NCI-H82 (cell line): ENCODE data around the gene ABCG1.

Experiments used
- DNase-seq: peaks from one replicate; lab custom pipeline; 2025; lab: John Stamatoyannopoulos, UW

ABCG1 gene

DNA sequence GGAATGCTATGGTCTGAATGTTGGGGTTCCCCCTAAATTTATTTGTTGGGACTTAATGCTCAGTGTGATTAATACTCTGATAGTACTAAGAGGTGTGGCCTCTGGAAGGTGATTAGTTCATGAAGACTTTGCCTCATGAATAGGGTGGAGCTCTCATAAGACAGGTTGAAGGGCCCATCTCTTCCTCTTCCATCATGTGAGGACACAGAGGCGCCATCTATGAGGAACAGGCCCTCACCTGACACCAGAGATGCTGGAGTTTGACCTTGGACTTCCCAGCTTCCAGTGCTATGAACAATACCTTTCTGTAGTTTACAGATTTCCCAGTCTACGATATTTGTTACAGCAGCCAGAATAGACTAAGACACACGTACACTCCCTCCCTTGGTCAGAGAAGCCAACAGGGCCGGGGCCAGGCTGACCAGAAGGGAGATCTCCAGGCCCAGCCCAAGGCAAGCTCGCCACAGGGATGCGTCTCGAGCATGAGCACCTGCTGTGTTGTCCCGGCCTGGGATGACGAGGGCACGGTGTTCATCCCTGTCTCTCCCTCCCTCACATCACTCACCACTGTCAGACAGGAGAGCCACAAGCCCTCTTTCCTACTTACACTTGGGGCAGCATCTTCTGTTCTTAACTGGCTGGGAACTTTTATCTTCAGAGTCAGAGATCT is 4.7 kb upstream of the ABCG1 start:
- DNase-seq, result no peak

DNA sequence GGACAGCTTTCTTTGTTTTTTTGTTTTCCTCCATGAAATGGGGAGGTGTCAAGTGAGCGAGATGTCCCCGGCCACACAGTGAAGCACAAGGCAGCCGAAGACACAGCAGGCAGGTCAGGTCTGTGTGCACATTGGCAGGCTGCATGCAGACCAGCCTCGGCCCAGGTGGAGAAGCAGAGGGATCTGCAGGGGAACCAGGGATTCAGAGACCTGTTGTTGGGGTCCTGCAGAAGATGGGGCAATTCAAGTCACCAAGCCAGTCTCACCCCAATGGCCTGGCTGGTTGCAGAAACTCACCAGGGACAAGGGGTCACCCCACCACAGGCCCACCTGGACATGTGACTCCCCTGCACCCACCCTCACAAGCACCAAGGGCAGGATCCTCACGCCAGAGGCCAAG is 4.0 kb upstream of the ABCG1 start:
- no peak for DNase-seq

DNA sequence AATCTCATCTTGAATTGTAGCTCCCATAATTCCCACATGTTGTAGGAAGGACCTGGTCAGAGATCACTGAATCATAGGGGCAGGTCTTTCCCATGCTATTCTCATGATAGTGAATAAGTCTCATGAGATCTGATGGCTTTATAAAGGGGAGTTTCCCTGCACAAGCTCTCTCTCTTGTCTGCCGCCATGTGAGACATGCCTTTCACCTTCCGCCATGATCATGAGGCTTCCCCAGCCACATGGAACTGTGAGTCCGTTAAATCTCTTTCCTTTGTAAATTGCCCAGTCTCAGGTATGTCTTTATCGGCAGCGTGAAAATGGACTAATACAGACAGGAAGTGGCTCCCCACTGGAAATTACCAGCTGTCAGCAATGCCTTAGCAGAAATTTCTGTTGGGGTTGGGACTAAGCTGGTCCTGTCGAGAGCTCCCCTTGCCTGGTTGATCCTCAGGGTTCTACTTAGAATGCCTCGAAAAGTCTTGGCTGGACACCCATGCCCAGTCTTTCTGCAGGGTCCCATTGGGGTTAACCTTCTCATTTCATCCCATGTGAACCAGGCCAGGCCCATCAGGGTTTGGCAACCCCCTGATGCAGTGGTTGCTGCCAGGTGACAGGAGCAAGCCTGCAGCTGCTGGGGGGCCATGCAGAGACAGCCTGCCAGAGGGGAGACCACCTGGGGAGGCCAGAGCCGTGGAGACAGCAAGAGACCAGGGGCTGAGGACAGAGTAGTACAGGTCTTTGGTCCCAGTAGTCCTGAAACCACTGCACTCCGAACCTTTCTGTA is 2.8 kb upstream of the ABCG1 start:
- DNase-seq, result no peak

DNA sequence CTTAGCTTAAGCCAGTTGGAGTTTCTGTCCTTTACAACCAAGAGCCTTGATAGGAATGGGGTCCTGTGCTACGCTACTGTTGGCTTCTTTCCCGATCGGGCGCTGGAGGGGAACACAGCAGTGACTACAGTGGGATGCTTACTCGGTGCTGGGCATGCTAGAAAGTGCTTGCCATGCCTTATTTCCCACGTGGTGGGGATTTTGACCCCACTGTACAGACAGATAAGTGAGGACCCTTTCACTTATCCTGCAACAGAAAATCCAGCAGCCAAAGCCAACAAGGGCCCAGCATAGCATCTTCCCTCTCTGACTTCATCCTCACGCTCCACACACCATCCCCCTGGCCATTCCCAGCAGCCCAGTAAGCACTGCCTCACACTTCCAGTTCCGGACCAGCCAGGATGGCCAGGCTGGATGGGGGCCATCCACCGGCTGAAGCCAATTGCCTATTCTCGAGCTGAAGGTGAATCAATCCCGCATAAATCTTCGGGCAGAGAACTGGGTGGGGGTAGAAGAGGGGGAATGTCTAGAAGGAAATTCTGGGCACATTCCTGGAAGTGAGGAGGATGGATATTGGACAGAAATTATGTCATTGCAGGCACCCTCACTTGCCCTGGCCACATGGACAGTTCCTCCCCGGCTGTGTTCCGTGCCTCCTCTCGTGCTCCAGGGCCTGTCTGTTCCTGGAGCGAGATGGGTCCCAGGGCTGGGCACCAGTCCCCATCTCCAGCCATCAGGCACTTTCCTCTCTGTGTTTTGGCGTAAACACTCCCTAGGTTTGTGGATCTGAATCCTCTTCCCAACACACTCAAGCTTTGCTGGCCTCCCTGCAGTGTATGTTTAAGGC is 2.0 kb upstream of the ABCG1 start:
- DNase-seq, result no peak

DNA sequence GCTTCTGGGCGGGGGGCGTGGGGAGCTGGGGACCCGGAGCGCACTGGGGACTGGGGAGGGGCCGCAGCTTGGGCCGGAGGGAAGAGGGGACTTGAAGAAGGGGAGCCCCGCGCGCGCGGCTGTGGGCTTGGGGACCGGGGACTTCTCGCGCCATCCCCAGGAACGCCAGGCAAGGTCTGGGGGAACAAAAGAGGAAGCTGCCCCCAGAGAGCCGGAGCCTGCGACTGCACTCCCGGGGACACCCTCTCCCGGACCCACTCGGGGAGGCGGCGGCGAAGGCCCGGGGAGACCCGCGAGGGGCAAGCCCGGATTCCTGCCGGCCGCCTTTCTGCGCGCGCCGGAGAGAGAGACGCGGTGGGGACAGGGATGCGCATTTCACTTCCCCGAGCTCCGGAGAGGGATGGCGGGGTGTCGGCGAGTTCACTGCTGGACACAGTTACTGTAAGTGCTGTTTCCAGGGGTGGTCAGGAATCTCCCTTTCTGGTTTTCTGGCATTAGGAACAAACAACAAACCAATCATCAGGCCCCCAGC is 732 bp downstream of the ABCG1 start:
- DNase-seq, result peak; percentile 52

DNA sequence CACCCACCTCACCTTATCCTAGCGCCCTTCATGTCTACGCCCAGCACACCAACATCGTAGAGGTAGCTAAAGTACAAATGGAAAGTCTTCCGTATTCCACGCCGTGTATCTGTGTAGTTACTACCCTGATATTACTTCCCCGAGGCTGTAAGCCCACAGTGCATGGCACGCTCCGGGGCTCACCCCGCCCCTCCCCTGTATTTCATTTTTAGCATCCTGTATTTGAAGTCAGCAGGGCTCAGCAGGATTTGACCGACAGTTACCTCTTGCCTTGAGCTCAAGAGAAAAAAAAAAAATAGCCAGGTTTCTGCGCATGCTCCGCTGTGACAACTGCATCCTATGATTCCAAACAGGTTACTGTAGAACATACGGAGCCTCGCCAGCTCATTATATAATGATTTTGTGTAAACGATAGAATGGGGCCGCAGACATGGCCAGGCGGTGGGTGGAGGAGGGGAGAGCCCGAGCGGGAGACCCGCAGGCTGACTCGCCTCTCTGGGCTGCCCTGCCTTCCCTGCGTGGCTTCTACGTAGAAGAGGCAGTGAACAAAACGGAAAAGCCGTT is 1.3 kb downstream of the ABCG1 start:
- peak; percentile 86 for DNase-seq

DNA sequence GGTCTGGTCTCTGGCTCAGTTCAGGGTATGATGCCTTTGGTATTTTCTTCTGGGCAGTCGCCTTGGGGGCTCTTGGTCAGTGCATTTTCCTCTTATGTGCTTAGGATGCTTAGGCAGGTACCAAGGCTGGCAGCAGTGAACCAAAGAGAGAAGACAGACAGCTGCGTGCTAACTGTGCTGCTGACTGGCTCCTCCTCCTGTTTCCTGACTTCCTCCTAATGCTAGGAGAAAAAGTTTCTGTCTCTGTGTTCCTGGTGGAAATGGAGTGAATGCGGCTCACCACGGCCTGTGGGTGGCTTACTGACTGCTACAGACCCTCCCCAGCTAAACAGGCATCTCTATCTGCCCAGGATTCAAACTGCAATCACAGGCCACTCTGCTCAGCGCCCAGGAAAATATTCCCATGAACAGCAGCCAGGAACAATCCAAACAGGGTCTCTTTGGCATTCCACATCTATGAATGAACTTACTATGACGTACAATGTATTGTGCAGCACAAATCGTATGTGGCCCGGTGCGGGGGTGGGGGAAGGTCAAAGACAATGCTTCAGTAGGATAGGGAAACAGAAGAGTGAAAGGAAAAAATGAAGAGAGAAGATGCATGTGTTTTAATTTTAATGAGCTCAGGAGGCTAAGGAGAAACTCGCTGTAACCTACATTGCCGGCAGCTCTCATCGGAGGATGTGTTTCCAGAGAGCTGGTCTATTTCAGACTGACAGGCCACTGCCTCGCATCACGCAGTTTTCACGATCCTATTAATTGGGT is 2.8 kb downstream of the ABCG1 start:
- no peak for DNase-seq

DNA sequence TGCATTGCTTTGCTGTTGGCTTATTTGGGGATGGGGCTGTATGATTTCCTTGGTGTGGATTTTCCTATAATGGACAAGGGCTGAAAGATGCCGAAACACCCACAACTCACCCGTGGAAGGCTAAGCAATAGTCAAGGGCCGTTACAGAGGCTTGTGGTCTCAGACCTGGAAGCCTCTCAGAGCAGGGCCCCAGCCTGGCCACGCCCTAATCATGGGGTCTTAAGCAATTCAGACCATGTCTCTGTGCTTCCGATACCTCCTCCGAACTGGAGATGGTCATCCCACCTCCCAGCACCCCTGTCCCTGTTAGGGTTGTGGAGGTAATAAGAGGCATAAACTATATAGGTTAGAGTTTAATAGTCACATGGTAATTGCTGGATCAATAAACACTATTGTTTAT is 3.4 kb downstream of the ABCG1 start:
- peak; percentile 13 for DNase-seq

DNA sequence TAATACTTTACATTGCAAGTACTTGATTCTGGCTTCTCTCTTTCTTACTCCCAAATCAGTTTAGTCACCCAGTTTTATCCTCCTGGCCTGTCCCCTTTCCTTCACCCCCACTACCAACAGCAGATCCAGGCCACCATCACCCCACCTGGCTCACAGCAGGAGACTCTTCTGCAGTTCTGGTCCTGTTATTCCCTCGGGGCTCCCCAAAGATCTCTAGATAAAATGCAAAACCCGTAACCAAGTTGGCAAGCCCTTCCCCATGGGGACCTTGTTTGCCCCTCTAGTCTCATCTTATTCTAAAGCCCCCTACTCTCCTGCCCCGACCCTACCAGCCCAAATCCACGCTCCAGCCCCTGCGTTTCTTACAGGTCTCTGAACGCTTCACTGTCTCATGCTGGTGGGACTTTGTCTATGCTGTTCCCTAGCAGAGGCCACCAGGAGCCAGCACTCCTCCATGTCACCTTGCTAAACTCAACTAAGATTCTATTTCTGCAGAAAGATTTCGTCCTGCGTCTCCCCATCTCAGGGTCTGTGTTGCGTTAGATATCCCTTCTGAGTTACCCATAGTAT is 4.0 kb downstream of the ABCG1 start:
- DNase-seq, result no peak

DNA sequence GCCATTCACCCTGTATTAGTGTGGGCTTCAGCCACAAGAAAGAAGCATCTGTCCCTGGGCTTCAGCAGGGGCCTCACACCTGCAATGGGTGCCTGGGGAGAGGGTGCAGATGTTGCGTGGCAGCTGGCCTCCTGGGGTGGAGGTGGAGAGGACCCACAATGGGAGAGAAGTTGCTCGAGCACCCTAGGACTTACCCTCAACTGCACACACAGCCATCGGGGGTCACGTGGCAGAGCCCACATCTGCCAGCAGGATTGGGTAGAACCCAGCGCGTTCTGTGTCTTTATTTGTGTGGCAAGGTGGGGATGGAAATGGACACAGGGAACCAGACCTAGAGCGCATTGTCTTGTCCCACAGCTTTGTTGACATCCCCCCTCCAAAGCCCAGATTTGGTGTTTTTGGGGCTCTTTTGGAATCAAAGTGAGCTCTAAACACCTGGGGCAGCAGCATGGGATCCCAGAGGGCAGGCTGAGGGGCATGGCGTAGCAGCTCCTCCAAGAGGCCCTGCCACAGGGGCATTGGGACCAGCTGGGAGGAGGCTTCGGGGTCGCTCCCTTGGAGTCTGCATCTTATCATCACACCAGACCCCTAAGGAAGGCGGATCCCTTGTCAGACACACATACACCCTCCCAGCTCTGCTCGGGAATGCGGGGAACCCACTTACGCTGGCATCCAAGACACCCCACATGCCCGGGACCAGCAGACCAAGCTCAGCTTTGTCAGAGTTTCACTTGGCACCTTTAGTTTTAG is 5.1 kb downstream of the ABCG1 start:
- no peak for DNase-seq

DNA sequence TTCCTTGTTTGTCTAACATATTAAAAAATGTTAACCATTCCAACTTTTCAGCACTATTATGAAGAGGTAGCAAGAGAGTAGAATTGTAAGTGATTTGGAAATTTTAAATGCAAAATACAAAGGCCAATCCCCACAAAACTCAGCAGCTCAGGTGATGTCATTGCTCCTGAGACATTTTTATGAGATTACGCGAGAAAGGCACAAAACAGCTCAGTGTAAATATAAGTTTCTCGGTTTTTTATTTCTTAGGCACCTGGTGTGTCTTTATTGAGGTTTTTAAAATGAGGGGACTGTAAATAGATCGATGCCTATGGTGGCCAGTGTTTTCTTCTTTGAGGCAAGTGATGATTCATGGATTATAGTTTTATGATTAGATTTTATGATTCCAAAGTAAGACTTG is 6.1 kb downstream of the ABCG1 start:
- DNase-seq, result no peak

DNA sequence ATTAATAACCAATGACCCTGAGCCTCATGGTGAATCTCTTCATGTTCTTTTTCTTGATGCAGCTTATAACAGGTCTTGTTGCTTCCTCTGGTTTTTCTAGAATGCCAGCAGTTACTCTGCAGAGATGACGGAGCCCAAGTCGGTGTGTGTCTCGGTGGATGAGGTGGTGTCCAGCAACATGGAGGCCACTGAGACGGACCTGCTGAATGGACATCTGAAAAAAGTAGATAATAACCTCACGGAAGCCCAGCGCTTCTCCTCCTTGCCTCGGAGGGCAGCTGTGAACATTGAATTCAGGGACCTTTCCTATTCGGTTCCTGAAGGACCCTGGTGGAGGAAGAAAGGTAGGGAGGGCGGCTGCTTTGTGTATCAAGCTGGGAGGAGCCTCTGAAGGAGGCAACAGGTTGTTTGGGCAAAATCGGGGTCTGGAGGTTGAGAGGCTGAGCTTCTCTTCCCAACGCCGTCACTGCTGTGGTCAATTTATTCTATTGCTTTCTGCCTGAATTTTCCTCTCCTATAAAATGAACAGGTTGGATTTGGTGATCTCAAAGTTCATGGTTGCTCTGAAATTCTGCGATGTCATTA is 6.7 kb downstream of the ABCG1 start:
- no peak for DNase-seq

DNA sequence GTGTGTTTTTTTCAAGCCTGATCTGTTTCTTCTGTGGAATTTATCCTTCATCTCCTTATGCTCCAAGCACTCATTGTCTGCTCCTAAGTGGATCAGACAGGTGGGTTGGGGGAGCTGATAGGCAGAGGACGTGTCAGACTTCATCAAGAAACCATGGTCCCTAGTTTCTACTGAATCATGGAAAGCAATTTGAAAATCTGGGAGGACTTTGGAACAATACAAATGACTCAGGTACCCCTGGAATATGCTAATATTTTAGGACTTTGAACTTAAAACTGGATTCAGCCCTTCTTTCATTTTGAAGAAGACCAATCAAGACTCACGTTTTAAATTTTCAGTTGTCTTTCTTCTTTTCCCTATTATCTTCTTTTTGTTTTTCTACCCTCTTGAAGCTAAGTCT is 7.7 kb downstream of the ABCG1 start:
- peak; percentile 92 for DNase-seq

DNA sequence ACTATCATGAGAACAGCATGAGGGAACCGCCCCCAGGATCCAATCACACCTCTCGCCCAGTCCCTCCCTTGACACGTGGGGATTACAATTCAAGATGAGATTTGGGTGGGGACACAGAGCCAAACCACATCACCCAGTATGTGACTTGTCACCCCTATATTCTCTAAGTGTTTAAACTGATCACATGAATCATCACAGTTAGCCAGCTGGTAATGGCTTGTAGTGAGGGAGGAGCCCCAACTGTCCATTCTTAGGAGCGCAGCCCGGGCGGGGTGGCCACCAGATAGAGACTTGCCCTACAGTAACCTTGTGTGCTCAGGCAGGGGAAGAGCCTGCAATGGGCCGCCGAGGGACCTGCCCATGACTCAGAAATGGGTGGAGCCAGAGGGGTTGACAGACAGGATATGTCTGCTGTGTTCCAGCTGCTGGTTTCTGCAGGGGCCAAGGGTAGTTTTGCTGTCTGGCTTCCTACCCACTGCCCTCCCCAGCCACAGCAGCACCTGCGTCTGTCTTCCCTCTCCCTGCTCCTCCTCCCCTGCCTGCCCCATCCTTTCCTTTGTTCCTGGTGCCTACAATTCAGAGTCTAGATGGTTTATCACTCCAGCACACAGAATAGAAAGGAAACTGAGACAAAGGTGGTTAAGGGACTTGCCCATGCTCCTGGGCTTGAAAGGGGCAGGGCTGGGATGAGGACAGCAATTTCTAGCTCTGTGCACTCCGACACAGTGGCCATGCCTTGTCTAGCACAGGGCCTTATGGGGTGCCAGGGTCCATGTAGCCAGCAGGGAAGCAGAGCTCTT is 9.2 kb downstream of the ABCG1 start:
- DNase-seq, result peak; percentile 52

DNA sequence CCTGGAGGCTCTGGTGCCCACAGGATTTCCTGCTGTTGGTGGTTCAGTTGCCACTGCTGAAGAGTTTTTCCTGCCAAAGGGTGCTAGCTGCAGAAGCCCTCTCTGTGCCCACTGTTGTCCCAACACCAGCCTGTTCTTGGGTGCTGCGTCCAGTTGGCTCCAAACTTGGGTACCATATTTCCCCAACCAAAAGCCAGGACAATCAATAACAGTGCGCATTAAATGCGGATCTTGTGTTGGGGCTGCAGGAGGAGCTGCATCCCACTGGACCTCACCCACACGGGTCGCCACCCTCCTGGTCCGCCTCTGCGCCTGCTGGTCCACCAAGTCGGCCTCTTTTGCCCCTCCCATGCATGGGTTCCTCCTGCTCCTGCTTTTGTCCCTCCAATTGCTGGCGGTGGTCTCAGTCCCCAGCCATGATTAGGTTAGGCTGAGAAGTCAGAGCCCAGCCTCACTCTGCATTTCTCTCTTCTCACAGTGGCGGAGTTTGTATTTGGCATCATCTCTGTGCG is 9.8 kb downstream of the ABCG1 start:
- no peak for DNase-seq

DNA sequence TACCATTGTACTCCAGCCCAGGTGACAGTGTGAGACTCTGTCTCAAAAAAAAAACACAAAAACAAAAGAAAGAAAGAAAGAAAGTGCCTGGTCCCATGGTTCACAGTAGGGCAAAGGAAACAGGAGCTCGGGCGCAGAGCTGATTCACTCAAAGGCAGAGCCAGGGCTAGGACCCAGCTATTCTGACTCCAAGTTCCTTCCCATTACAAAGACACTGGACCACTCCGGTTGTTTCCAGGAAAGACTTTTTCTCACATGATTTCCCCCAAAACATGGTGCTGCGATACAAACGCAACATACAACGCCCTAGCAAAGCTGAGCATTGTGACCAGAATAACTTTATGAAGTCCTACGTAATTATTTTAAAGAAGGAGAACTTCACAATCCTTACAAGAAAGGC is 10.7 kb downstream of the ABCG1 start:
- no peak for DNase-seq

DNA sequence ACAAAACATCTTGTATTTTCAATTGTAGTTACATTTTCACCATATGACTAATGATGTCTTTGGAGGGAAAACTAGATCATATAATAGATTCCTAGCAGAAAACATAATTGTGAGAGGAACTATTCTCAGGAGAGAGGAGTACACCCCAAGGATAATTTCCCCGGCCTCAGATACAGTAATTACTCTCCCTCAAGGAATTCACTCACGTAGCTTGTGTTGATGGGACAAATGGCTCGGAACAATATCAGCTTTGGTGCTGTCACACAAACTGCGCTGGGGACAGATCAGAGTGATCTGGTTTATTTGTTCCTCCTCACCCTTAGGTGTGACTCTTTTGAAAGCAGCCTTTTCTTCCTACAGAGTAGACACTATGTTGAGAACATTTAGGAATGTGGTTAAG is 11.2 kb downstream of the ABCG1 start:
- no peak for DNase-seq

DNA sequence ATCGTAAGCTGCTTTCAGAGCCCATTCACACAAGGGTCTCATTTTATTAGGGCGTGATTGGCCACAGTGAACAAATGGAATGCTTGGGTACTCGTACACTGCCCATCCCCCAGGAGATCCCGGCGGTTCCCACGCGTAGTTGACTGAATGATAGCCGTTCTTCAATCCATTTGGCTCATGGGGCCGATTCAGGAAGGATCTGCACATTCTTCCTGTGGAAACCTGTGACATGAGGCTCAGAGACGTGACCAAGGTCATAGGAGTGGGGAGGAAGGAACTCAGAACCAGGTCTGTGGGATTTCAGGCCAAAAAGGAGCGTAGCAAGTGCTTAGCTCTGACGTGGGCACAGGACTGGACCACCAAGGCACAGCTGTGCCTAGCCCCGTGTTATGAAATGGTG is 11.7 kb downstream of the ABCG1 start:
- DNase-seq, result no peak

DNA sequence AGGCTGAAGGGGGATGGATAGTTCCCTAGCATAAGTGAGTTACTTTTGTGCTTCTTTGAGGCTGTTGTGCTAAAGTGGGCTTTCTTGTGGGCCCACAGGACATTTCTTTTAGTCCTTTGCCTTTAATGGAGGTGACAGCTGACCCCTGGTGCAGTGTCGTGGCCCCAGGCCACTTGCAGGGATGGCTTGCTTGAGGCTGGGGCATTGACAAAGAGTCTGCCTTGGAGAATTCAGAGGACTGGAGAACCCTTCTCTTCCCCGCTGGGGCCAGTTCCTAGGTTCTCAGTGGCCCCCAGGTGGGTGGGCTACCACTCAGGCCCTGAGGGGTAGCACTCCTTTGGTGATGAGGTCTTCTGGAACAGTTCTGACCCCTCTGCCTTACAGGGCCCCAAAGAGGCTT is 12.8 kb downstream of the ABCG1 start:
- DNase-seq, result no peak
